Panc1 (cell line): ENCODE measurements around the gene SNX1. TPM values are rescaled to one million over a fixed set of nuclear protein-coding genes. Genes with fewer than 3 reads are reported as not detected.

ENCODE experiments used
- ATAC-seq: fragments of 200-7000 bp; cut with Tn5 transposase; 2 replicates; pipeline ENCODE4 v1.9.1; 2020; ENCODE audit warnings: mild to moderate bottlenecking, moderate library complexity
- BruUV-seq: library from RNA; stranded (reverse); fragments of 400-500 nt; replicated peaks from 2 replicates; lab custom pipeline; 2021; lab: Mats Ljungman, UMichigan
- CTCF ChIA-PET: fragments of 300-600 bp; sonication (Branson Sonifier 250); formaldehyde crosslinking; loops from one replicate; lab custom pipeline; 2022; ENCODE audit warnings: antibody characterized with exemption; lab: Charles Lee
- POLR2A ChIA-PET: fragments of 300-600 bp; sonication (Branson Sonifier 250); formaldehyde crosslinking; loops from one replicate; lab custom pipeline; 2022; ENCODE audit warnings: antibody characterized with exemption; lab: Charles Lee
- DNase-seq: peaks from one replicate; pipeline ENCODE4 v3.0.0-alpha.2; 2010; ENCODE audit warnings: low read depth, low spot score
- H3K27ac ChIP-seq: 2 replicates; pipeline ENCODE4 v1.5.1; 2011; ENCODE audit warnings: mild to moderate bottlenecking, low read length, inconsistent platforms
- H3K27me3 ChIP-seq: fragments of 200-500 bp; sonication (Bioruptor generic); 2 replicates; pipeline ENCODE4 v1.6.0; 2014; ENCODE audit warnings: low read length, inconsistent platforms; ENCODE audit not compliant: control insufficient read depth, insufficient read depth
- H3K36me3 ChIP-seq: fragments of 200-500 bp; sonication (Bioruptor generic); 2 replicates; pipeline ENCODE4 v1.5.1; 2014; ENCODE audit warnings: inconsistent platforms, mild to moderate bottlenecking, low read length, moderate library complexity; ENCODE audit not compliant: control insufficient read depth, insufficient read depth
- H3K4me1 ChIP-seq: 2 replicates; pipeline ENCODE4 v1.5.1; 2011; ENCODE audit warnings: inconsistent platforms, mild to moderate bottlenecking, low read length, moderate library complexity; ENCODE audit not compliant: control insufficient read depth, insufficient read depth
- H3K4me3 ChIP-seq, 2 experiments: 2 replicates each; pipeline ENCODE4 v1.5.1; 2011 to 2012; ENCODE audit warnings: low read depth in 2 of 2, low read length in 2 of 2, mild to moderate bottlenecking in 2 of 2, inconsistent platforms in 1 of 2, moderate library complexity in 1 of 2
- H3K9me3 ChIP-seq: fragments of 200-500 bp; sonication (Bioruptor generic); 2 replicates; pipeline ENCODE4 v1.5.1; 2014; ENCODE audit warnings: low read depth, mild to moderate bottlenecking, inconsistent platforms, low read length, moderate library complexity; ENCODE audit not compliant: control insufficient read depth, insufficient read depth
- POLR2AphosphoS5 ChIP-seq: IDR thresholded peaks from 2 replicates; pipeline ENCODE4 v1.6.1; 2012; ENCODE audit warnings: mild to moderate bottlenecking, low read depth, low read length, moderate library complexity
- SIN3A ChIP-seq: IDR thresholded peaks from 2 replicates; pipeline ENCODE4 v1.6.1; 2012; ENCODE audit warnings: low read depth, mild to moderate bottlenecking, low read length, moderate library complexity, borderline replicate concordance; ENCODE audit not compliant: insufficient read depth
- TCF7L2 ChIP-seq: IDR thresholded peaks from 2 replicates; pipeline ENCODE4 v1.6.1; 2011; ENCODE audit warnings: mild to moderate bottlenecking, low read depth, low read length, inconsistent platforms
- in situ Hi-C: cut with HindIII; loops from 2 replicates; pipeline ENCODE4 v1.10.0; 2016; ENCODE audit warnings: low sequenced_read_pairs, low pct_unique_long_range_greater_than_20kb
- intact Hi-C: fragments of 100-400 bp; cut with micrococcal nuclease; formaldehyde crosslinking; loops from one replicate; pipeline ENCODE4 v1.10.0; 2022; ENCODE audit not compliant: unreplicated experiment
- total RNA-seq: library from RNA; stranded (reverse); gene quantifications from one replicate; pipeline ENCODE4 v1.2.1, GENCODE V29; 2021; ENCODE audit not compliant: unreplicated experiment
- TF ChIP-seq, protein P1 (sequence below), 2 experiments: IDR thresholded peaks; 2 replicates each; pipeline ENCODE4 v1.6.1; 2011 to 2012; ENCODE audit warnings: low read depth in 2 of 2, control low read depth in 1 of 2, low read length in 1 of 2, mild to moderate bottlenecking in 1 of 2, moderate library complexity in 1 of 2; ENCODE audit not compliant: insufficient read depth in 1 of 2
- TF ChIP-seq, protein P2 (sequence below): fragments of 450-650 bp; IDR thresholded peaks from 2 replicates; pipeline ENCODE4 v1.5.1; 2017; ENCODE audit warnings: mild to moderate bottlenecking

SNX1 gene
- total RNA-seq, 1 experiment from 2014 or later, result 96.2 TPM

DNA sequence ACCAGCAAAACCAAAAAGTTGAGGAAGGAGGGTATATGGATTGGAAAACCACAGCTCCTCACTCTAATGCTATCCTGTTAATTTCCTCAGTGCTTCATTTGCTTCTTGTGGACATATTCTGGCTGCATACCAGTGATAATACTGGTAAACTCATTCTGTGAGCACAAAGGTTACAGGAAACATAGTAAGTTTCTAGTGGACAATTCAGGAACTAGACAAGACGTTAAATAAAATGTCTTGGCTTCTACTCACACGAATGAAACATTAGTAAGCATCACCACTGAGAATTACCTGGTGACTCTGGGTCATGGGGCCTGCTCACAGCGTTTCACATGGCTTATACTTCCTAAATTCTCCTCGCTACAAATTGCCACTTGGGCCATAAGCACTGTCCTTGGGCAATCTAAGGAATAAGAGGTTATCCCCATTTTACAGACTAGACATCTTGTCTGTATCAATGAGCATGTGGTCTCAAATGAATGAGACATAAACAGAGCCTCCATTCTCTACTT, 87.1 kb downstream of the SNX1 start:
- H3K4me3 ChIP-seq, result no peak overlapping the region
- BruUV-seq, result no TSS peak
- ATAC-seq, result no peak
- ChIA-PET CTCF (no interaction called here), POLR2A (no interaction called here)
- in situ Hi-C loops (no loop called here), intact Hi-C loops (no loop called here)
- H3K27ac ChIP-seq, result no peak overlapping the region
- no peaks in the 10 kb centered on the region for H3K27me3 ChIP-seq
- no peaks in the 10 kb centered on the region for H3K9me3 ChIP-seq
- peaks cover 7% of the 10 kb centered on the region; the same call in 1 of the 2 replicates for H3K36me3 ChIP-seq
- H3K4me1 ChIP-seq, result no peaks in the 10 kb centered on the region
- no peak for TF ChIP-seq POLR2AphosphoS5
- no peak for TF ChIP-seq TCF7L2
- TF ChIP-seq, protein P1, sequence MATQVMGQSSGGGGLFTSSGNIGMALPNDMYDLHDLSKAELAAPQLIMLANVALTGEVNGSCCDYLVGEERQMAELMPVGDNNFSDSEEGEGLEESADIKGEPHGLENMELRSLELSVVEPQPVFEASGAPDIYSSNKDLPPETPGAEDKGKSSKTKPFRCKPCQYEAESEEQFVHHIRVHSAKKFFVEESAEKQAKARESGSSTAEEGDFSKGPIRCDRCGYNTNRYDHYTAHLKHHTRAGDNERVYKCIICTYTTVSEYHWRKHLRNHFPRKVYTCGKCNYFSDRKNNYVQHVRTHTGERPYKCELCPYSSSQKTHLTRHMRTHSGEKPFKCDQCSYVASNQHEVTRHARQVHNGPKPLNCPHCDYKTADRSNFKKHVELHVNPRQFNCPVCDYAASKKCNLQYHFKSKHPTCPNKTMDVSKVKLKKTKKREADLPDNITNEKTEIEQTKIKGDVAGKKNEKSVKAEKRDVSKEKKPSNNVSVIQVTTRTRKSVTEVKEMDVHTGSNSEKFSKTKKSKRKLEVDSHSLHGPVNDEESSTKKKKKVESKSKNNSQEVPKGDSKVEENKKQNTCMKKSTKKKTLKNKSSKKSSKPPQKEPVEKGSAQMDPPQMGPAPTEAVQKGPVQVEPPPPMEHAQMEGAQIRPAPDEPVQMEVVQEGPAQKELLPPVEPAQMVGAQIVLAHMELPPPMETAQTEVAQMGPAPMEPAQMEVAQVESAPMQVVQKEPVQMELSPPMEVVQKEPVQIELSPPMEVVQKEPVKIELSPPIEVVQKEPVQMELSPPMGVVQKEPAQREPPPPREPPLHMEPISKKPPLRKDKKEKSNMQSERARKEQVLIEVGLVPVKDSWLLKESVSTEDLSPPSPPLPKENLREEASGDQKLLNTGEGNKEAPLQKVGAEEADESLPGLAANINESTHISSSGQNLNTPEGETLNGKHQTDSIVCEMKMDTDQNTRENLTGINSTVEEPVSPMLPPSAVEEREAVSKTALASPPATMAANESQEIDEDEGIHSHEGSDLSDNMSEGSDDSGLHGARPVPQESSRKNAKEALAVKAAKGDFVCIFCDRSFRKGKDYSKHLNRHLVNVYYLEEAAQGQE (IDR thresholded peaks at IDR 0.05; ENCODE audit: insufficient read depth in 1 of 2, low read depth in 2 of 2, low read length in 1 of 2), result no peak
- TF ChIP-seq, protein P2, sequence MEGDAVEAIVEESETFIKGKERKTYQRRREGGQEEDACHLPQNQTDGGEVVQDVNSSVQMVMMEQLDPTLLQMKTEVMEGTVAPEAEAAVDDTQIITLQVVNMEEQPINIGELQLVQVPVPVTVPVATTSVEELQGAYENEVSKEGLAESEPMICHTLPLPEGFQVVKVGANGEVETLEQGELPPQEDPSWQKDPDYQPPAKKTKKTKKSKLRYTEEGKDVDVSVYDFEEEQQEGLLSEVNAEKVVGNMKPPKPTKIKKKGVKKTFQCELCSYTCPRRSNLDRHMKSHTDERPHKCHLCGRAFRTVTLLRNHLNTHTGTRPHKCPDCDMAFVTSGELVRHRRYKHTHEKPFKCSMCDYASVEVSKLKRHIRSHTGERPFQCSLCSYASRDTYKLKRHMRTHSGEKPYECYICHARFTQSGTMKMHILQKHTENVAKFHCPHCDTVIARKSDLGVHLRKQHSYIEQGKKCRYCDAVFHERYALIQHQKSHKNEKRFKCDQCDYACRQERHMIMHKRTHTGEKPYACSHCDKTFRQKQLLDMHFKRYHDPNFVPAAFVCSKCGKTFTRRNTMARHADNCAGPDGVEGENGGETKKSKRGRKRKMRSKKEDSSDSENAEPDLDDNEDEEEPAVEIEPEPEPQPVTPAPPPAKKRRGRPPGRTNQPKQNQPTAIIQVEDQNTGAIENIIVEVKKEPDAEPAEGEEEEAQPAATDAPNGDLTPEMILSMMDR, result no peak
- TF ChIP-seq SIN3A, result no peak
- DNase-seq, result no peak

DNA sequence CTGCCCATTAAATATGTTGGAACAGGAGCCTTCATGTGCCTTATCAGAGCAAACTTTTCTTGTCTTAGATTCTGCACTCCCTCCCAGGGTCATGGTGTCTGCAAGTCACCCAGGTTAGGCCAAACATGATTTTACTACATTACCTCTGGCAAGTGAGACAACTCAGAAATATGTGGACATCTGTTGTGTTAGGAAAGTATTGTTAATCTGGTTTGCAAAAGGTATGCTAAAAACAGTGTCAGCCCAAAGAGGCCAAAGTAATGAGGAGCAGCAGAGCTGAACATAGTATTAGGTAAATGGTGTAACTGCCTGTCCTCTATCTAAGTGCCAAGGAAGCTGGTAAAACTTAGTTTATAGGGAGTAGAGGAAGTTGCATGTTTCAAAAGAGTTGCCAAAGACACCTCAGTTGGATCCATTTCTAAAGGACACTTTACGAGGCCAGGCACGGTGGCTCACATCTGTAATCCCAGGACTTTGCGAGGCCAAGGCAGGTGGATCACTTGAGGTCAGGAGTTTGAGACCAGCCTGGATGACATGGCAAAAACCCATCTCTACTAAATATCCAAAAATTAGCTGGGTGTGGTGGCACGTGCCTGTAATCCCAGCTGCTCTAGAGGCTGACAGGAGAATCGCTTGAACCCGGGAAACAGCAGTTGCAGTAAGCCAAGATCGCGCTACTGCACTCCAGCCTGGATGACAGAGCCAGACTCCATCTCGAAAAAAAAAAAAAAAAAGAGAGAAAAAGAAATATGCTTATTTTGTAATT, 89.5 kb downstream of the SNX1 start:
- Histone ChIP-seq H3K27ac (no peak overlapping the region), H3K4me1 (no peaks in the 10 kb centered on the region), H3K36me3 (0 out of 2 replicates have a peak, but pooled peaks cover 7% of the 10 kb centered on the region), H3K27me3 (no peaks in the 10 kb centered on the region), H3K4me3 (no peak overlapping the region), H3K9me3 (no peaks in the 10 kb centered on the region)
- DNase-seq, result no peak
- intact Hi-C loops (no loop called here), in situ Hi-C loops (no loop called here)
- no peak for ATAC-seq
- ChIA-PET POLR2A (interaction anchor here (0.7 kb wide), 2 partner anchors 10 to 110 kb away, joined by 8 read pairs; no protein-coding TSS in a partner anchor), CTCF (no interaction called here)
- no TSS peak for BruUV-seq
- TF ChIP-seq, protein P2, result no peak
- no peak for TF ChIP-seq POLR2AphosphoS5
- TF ChIP-seq SIN3A, result no peak
- TF ChIP-seq TCF7L2, result no peak
- TF ChIP-seq, protein P1 (IDR thresholded peaks at IDR 0.05; ENCODE audit: insufficient read depth in 1 of 2, low read depth in 2 of 2, low read length in 1 of 2), result no peak
